ENCODE data around the gene PCNX2.
"Not testable (repeated sequence)": the region's sequence is repeated elsewhere in the genome, so short reads cannot be mapped to it uniquely, and the experiment has no call there.

PCNX2 gene

GRCh38 chr1:233006108-233006507 is 289.4 kb downstream of the PCNX2 start:
- DNase-seq (ENCODE audit: low read depth): no peak

DNA sequence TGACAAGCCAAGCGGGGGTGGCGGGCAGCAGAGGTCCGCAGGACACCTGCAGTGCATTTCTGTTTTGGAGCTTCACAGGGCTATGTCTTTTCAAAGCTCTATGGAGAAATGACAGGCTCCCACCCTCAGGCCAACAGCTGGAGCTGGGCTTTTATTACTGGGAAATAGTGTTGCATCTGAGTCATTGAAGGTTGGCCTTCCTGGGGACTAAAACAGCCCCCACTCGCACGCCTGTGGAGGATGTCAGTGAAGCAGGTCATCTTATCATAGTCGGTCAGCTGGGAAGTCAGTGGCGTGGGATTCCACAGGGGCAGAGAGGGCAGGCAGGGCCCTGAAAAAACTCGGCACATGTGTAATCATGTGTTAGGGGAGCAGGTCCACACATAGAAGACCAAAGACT is 289.8 kb downstream of the PCNX2 start:
- no peak for DNase-seq (ENCODE audit: low read depth)

DNA sequence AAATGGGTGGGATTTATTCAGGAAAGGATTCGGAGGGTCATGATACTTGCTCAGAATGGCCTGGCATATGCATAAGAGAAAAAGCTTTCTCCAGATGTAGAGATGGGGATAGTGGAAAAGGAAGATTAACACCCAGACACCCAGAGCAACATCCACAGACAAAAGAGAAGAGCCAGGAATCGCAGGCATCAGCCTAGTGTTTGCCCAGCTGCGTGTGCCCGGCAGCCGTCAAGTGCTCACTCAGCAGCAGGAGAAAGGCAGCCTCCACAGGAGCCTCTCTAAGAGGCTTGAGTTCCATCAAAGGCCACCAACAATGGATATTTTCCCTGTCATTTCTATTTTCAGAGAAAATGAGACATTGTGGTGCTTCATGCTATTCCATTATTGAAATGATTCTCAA is 290.4 kb downstream of the PCNX2 start:
- DNase-seq (ENCODE audit: low read depth): no peak

- DNase-seq (ENCODE audit: low read depth): no peak
These were observed 291.1 kb downstream of the PCNX2 start for GRCh38 chr1:233004451-233004850.

DNA sequence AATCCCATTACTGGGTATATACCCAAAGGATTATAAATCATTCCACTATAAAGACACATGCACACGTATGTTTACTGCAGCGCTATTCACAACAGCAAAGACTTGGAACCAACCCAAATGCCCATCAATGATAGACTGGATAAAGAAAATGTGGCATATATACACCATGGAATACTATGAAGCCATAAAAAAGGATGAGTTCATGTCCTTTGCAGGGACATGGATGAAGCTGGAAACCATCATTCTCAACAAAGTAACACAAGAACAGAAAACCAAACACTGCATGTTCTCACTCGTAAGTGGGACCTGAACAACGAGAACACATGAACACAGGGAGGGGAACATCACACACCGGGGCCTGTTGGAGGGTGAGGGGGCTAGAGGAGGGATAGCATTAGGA is 291.9 kb downstream of the PCNX2 start:
- DNase-seq (ENCODE audit: low read depth): not testable (repeated sequence)

DNA sequence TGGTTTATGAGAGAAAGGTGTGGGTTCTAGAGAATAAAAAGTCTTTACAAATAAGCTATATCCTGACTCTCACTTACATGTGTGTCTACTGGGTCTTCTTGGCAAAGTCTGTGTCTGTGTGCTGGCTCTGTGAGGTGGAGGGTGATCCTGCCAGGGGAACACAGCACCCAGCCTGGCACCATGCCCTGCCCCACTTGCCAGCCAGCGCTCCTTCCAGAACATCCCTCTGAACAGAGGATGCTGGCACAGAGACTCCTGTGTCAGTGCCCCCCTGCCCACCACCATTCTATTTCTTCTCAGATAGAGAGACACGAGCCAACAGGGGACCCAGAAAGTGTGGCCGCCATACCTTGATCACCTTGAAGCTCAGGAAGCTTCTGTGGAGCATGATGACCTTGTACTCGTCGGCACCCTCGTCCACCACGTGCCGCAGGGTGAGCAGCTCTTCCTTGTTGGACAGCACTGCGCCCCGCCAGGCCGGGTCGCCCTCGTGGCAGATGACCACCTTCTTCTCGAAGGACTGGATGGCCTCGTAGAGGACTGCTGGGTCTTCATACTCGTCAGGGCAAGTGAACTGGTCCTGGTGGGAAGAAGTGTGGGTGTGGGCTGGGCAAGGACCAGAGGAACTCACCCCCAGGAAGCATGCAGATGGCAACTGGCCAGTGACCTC is 295.4 kb downstream of the PCNX2 start:
- DNase-seq (ENCODE audit: low read depth): no peak

GRCh38 chr1:232998646-232999045 is 296.9 kb downstream of the PCNX2 start:
- no peak for DNase-seq (ENCODE audit: low read depth)

GRCh38 chr1:232998138-232998537 is 297.4 kb downstream of the PCNX2 start:
- no peak for DNase-seq (ENCODE audit: low read depth)

DNA sequence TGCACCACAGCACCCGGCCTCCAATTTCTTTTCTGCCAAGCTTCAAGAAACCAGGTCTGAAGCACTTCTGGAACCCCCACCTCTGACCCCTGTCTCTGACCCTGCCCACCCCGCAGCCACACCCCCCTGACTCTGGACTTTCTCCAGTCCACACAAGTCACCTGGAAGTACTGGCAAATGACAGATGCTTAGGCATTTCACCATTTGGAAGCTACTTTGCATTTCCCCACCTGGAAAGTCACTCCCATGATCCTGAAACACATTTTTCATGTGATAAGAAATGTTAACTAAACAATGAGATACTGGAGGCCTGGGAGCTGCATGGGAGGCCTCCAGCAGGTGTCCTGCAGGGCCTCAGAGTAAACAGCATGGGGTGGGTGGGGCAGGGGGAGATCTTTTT is 299.4 kb downstream of the PCNX2 start:
- DNase-seq (ENCODE audit: low read depth): no peak

DNA sequence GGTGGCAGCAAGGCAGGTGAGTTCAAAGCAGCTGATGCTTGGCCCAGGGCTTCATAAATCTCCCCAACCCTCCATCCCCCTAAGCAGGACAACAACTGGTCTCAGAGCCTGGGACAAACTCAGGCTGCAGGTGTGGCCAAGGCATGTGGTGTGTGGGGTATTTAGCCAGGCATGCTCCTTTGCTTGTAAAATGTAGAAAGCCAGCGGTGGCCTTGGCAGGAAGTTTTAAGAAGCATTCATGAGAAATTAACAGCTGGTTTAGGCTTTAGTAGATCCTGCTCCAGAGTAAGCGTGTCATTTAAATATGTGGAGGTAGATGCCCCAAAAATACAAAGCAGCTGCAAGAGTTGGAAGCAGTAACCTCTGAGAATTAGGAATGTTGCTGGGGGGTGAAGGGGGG is 300.3 kb downstream of the PCNX2 start:
- no peak for DNase-seq (ENCODE audit: low read depth)

- DNase-seq (ENCODE audit: low read depth): no peak
These were observed 302.0 kb downstream of the PCNX2 start for GRCh38 chr1:232993555-232993954.

GRCh38 chr1:232992227-232992626 is 303.3 kb downstream of the PCNX2 start:
- DNase-seq (ENCODE audit: low read depth): no peak

DNA sequence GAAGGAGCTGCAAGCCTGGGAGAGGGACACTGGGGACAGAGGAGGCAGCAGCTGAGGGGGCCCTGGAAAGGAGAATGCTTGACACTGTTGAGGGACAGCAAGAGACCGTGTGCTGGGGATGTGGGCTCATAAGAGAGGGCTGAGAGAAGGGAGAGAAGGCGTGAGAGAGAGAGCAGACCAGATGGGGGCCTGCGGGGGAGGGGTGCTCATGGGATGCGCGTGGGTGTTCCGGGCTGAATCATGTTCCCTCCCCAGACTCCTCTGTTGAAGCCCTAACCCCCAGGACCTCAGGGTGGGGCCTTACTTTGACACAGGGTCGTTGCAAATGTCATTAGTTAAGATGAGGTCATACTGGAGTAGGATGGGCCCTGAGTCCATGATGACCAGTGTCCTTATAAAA is 304.3 kb downstream of the PCNX2 start:
- DNase-seq (ENCODE audit: low read depth): no peak

DNA sequence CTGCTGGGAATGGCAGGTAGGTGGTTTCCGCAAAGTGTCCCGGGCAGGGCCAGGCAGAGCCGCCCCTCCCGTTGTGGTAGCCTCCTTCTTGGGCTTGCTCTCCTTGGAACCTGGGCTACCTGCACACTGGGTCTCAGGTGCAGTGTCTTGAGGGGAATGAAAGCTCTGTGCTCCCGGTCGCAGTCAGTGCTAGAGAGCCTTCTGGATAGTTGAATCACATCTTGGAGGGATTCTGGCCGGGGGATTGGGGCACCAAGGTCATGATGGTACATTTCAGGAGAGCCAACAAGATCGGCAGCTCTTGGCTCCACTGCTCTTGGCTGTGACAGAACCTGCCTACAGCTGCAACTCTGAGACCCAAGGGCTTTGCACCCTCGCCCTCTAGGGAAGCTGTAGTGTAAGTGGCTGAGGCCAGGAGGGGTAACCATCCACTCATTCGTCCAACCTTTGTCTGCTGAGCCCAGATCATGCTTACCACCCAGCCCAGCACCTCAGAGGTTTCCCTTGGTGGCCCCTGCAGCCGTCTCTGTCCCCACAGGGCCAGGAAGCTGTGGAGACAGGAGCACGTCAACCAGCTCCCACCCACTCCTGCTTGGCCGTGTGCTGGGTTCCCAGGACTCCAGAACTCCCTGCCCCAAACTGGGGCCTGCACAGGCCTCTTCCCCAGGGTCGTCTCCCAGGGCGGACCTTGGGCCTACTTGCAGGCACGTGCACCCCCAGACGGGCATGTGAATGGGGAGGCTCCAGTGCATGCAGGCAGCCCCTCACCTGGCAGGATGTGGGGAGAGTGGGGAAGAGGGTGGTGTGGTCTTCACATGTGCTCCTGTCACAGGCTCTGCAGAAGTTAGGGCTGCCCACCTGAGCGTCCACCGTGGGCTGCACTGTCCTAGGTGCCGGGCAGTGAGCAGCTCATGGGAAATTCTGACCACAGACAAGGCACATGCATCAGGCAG is 305.1 kb downstream of the PCNX2 start:
- no peak for DNase-seq (ENCODE audit: low read depth)

DNA sequence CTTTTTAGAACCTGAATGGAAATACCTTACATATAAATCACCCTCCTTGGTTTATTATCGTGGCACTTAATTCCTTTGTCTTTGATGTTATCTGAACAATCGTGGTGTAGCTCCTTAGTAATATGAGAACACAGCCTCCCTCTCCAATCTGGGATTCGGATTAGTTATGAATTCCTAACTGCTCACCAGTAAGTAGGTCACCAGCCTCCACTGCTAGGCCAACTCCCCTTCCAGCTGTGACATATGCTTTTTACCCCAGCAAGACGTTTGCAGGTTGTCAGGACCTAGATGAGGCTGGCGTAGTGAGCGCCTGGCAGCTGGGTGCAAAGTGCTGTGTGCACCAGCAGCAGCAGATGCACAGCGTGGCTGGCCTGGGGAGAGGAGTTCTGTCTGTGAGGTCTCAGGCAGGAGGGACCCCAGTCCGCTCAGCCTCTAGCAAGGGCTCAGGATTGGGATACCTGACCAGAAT is 306.9 kb downstream of the PCNX2 start:
- DNase-seq (ENCODE audit: low read depth): no peak

DNA sequence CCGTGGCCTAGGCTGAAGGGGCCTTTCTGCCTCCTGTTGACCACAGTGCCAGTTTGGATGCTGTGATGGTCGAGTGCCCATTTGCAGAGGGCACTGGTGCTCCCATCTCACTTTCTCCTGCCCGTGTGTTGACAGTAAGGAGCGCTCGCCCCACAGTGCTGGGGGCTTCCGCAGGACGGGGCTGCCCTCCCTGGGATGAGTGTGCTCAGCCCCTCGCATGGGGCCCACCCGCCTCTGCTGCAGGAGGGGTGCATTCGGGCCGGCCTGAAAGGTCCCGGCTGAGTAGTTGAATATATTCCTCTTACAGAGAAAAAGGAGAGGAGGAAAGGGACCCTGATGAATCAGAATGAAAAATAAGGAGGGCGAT is 307.8 kb downstream of the PCNX2 start:
- DNase-seq (ENCODE audit: low read depth): no peak

DNA sequence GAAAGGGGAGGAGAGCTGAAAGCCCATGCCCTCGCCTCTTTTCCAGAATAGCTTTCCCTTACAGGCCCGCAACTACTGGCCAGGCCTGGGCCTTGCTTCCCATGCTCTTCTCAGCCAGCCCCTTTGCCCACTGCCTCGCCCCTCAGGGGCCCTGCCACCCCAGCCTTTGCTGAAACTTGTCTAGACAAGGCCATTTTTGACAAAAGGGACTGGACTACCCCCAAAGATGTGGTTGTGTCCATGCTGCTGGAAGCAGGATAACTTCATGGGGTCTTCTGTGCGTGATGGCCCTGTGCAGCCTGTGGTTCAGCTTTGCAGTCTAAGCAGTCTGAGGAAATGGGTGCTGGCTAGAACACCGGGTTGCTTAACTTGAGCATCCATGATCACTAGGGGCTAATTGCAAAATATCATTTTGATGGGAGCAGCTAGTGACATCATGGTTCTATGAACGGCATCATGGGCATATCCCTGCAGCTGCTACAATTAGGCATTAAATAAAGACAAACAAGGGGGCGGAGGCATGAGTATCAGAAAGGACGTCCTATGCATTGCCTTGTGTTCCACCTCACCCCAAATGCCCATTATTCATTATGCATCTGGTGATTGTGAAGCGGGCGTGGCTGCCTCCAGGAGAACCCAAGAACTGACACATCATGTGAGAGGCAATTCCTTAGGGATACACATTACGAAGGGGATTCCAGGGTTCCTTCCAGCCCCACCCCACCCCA is 308.3 kb downstream of the PCNX2 start:
- DNase-seq (ENCODE audit: low read depth): no peak

DNA sequence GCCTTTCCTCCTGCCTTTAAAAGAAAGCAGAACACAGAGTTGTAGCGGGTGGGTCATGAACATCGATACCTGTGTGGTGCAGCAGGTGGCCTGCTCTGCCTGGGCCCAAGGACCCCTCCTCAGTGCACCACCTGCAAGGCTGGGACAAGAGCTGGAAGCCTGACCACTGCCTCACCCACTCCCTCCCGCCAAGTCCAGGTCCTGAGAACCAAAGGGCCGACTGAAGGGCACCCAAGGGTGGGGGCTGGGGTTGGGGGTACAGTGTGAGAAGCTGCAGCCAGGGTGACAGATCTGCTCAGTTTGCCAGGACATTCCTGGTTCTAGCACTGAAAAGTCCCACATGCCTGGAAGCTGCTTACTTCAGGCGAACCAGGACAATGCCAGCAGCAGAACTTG is 309.0 kb downstream of the PCNX2 start:
- DNase-seq (ENCODE audit: low read depth): no peak

- DNase-seq (ENCODE audit: low read depth): no peak
These were observed 309.5 kb downstream of the PCNX2 start for GRCh38 chr1:232985882-232986526.

- no peak for DNase-seq (ENCODE audit: low read depth)
These were observed 310.7 kb downstream of the PCNX2 start for GRCh38 chr1:232984577-232985425.
